ENCODE results near the gene ADPRHL1.
"Not testable (repeated sequence)": the region's sequence is repeated elsewhere in the genome, so short reads cannot be mapped to it uniquely, and the experiment has no call there.

Gene ADPRHL1

GRCh38 chr13:113477724-113478123, 24.4 kb upstream of the ADPRHL1 start:
- DNase-seq (ENCODE audit: low spot score): no peak

GRCh38 chr13:113476811-113477210, 23.5 kb upstream of the ADPRHL1 start:
- DNase-seq (ENCODE audit: low spot score): no peak

- DNase-seq (ENCODE audit: low spot score): no peak
Measured at GRCh38 chr13:113475911-113476310, 22.6 kb upstream of the ADPRHL1 start.

GRCh38 chr13:113475280-113475679, 22.0 kb upstream of the ADPRHL1 start:
- DNase-seq (ENCODE audit: low spot score): no peak

- peak; percentile 74 for DNase-seq (ENCODE audit: low spot score)
Measured at GRCh38 chr13:113474179-113474578, 20.9 kb upstream of the ADPRHL1 start.

- no peak for DNase-seq (ENCODE audit: low spot score)
Measured at GRCh38 chr13:113472355-113473025, 19.2 kb upstream of the ADPRHL1 start.

GRCh38 chr13:113471844-113472243, 18.6 kb upstream of the ADPRHL1 start:
- DNase-seq (ENCODE audit: low spot score): no peak

- not testable (repeated sequence) for DNase-seq (ENCODE audit: low spot score)
Measured at GRCh38 chr13:113470635-113471163, 17.4 kb upstream of the ADPRHL1 start.

GRCh38 chr13:113470073-113470472, 16.8 kb upstream of the ADPRHL1 start:
- no peak for DNase-seq (ENCODE audit: low spot score)

- no peak for DNase-seq (ENCODE audit: low spot score)
Measured at GRCh38 chr13:113469582-113469981, 16.3 kb upstream of the ADPRHL1 start.

- DNase-seq (ENCODE audit: low spot score): no peak
Measured at GRCh38 chr13:113468472-113469201, 15.3 kb upstream of the ADPRHL1 start.

- no peak for DNase-seq (ENCODE audit: low spot score)
Measured at GRCh38 chr13:113468029-113468428, 14.7 kb upstream of the ADPRHL1 start.

GRCh38 chr13:113466383-113466782, 13.1 kb upstream of the ADPRHL1 start:
- DNase-seq (ENCODE audit: low spot score): no peak

- no peak for DNase-seq (ENCODE audit: low spot score)
Measured at GRCh38 chr13:113465300-113465699, 12.0 kb upstream of the ADPRHL1 start.

- DNase-seq (ENCODE audit: low spot score): no peak
Measured at GRCh38 chr13:113464476-113464875, 11.2 kb upstream of the ADPRHL1 start.

GRCh38 chr13:113461022-113461751, 7.9 kb upstream of the ADPRHL1 start:
- no peak for DNase-seq (ENCODE audit: low spot score)

GRCh38 chr13:113460599-113460998, 7.3 kb upstream of the ADPRHL1 start:
- no peak for DNase-seq (ENCODE audit: low spot score)

GRCh38 chr13:113460064-113460555, 6.8 kb upstream of the ADPRHL1 start:
- no peak for DNase-seq (ENCODE audit: low spot score)

- DNase-seq (ENCODE audit: low spot score): no peak
Measured at GRCh38 chr13:113458253-113459065, 5.2 kb upstream of the ADPRHL1 start.

GRCh38 chr13:113457510-113457909, 4.2 kb upstream of the ADPRHL1 start:
- DNase-seq (ENCODE audit: low spot score): no peak

GRCh38 chr13:113456116-113456702, 2.9 kb upstream of the ADPRHL1 start:
- DNase-seq (ENCODE audit: low spot score): no peak

All from AG20443 (cell line).